Astrocyte of the cerebellum (primary cell): ENCODE results near the gene ADRB2.

Experiments
- DNase-seq: peaks from one replicate; pipeline ENCODE4 v3.0.0-alpha.2; 2011; ENCODE audit warnings: low read depth
- H3K4me3 ChIP-seq: 2 replicates; pipeline ENCODE4 v1.5.1; 2011; ENCODE audit warnings: mild to moderate bottlenecking, low read depth, low read length, moderate library complexity
- CTCF ChIP-seq: IDR thresholded peaks from 2 replicates; pipeline ENCODE4 v1.5.1; 2012; ENCODE audit warnings: low read length, low read depth, moderate library complexity, mild to moderate bottlenecking; ENCODE audit errors: missing control alignments
- in situ Hi-C: cut with HindIII; loops from 2 replicates; pipeline ENCODE4 v1.10.0; 2017; ENCODE audit warnings: low sequenced_read_pairs

The ADRB2 gene

GRCh38 chr5:148793261-148793660 lies 33.1 kb upstream of the ADRB2 start:
- DNase-seq, result no peak
- no peak overlapping the region for H3K4me3 ChIP-seq
- TF ChIP-seq CTCF, result no peak
- in situ Hi-C loops, result loop anchor here (5.0 kb wide), 1 partner anchor 59 kb away; no protein-coding TSS in a partner anchor

- in situ Hi-C loops, result loop anchor here (5.0 kb wide), 1 partner anchor 58 kb away; no protein-coding TSS in a partner anchor
- no peak overlapping the region for H3K4me3 ChIP-seq
- DNase-seq, result no peak
- TF ChIP-seq CTCF, result no peak
Observed at GRCh38 chr5:148794275-148794674, 32.1 kb upstream of the ADRB2 start.

- TF ChIP-seq CTCF, result no peak
- DNase-seq, result peak; percentile 19
- H3K4me3 ChIP-seq, result no peak overlapping the region
- in situ Hi-C loops, result loop anchor here (5.0 kb wide), 1 partner anchor 57 kb away; no protein-coding TSS in a partner anchor
Observed at GRCh38 chr5:148794729-148795561, 31.5 kb upstream of the ADRB2 start.

GRCh38 chr5:148796936-148797335 lies 29.5 kb upstream of the ADRB2 start:
- no peak for DNase-seq
- TF ChIP-seq CTCF, result no peak
- in situ Hi-C loops, result no loop called here
- no peak overlapping the region for H3K4me3 ChIP-seq

- no peak for TF ChIP-seq CTCF
- no peak for DNase-seq
- in situ Hi-C loops, result no loop called here
- H3K4me3 ChIP-seq, result no peak overlapping the region
Observed at GRCh38 chr5:148798786-148799185, 27.6 kb upstream of the ADRB2 start.

GRCh38 chr5:148799737-148800527 lies 26.5 kb upstream of the ADRB2 start:
- DNase-seq, result no peak
- in situ Hi-C loops, result no loop called here
- no peak for TF ChIP-seq CTCF
- H3K4me3 ChIP-seq, result no peak overlapping the region
